Neural progenitor cell (in vitro differentiated cells): ENCODE measurements around the gene RAD51B.

Experiments used
- CTCF ChIP-seq: fragments of 200-600 bp; sonication (generic); IDR thresholded peaks from 2 replicates; pipeline ENCODE4 v1.5.1; 2017; ENCODE audit warnings: antibody characterized with exemption, mild to moderate bottlenecking
- EZH2 ChIP-seq: fragments of 200-600 bp; sonication (generic); IDR thresholded peaks from 2 replicates; pipeline ENCODE4 v1.6.1; 2017; ENCODE audit warnings: antibody characterized with exemption, mild to moderate bottlenecking, moderate library complexity

DNA sequence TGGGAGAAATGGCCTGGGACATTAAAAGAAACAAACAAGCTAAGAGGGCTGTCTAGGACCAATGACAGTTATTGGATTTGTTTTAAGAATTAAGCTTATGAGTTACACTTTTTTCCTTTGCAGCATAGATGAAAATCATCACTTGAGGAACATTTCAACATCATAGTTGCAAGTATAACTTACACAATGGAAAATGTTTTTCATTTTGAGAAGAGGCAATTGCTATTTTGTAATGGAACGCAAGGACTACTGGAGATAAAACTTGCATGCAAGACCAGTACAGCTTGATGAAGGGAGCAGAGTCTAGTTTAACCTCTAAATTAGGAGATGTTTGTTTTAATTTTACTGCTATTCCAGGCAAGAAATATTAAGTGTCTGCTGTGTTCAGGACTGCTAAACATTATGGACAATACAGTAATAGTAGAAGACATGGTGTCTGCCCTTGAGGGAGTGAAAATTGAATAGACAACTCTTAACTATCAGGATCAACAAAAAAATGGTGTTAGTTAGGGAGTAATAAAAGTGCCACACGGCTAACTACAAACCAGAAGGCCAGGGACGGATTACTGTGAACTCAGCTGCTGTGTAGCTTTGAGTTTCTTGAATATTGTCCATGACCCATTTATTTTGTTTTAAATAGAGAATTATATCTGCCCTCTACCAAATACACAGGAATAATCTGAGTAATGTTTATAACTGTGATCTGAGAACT, 374.5 kb downstream of the RAD51B start:
- TF ChIP-seq CTCF: no peak
- TF ChIP-seq EZH2: no peak
